HepG2 (cell line): ENCODE data around the gene LRRC70. TPM values are rescaled to one million over a fixed set of nuclear protein-coding genes. Genes with fewer than 3 reads are reported as not detected.

Source experiments
- ATAC-seq: fragments of 200-7000 bp; cut with Tn5 transposase; 3 replicates; pipeline ENCODE4 v1.9.1; 2020; ENCODE audit warnings: mild to moderate bottlenecking, moderate library complexity
- BruUV-seq: library from RNA; stranded (reverse); fragments of 400-500 nt; replicated peaks from 2 replicates; lab custom pipeline; 2021; lab: Mats Ljungman, UMichigan
- CTCF ChIA-PET: fragments of 300-600 bp; formaldehyde crosslinking; extraction: SDS; loops from one replicate; lab custom pipeline; 2021; ENCODE audit warnings: low total read pairs, inconsistent platforms, low intra/inter-chr PET ratio; lab: Yijun Ruan, JAX
- POLR2A ChIA-PET: fragments of 350-600 bp; sonication (Branson Sonifier 250); formaldehyde crosslinking; loops from one replicate; lab custom pipeline; 2020; ENCODE audit warnings: antibody characterized with exemption, inconsistent platforms; lab: Yijun Ruan, JAX
- DNase-seq: peaks from one replicate; pipeline ENCODE4 v3.0.0-alpha.2; 2015; ENCODE audit warnings: low spot score
- FAIRE-seq: peaks from 3 replicates; lab custom pipeline; 2011; peaks lifted over from hg19 to GRCh38; lab: Jason Lieb, UNC
- H2AFZ ChIP-seq: one replicate; pipeline ENCODE4 v1.6.1; 2011; ENCODE audit warnings: low read length, inconsistent platforms
- H3K27ac ChIP-seq: fragments of 300-600 bp; 3 replicates; pipeline ENCODE4 v1.8.0; 2011; ENCODE audit warnings: mixed run types, mild to moderate bottlenecking, mixed read lengths, low read length, inconsistent platforms; ENCODE audit not compliant: insufficient read depth; ENCODE audit errors: extremely low read length
- H3K27me3 ChIP-seq, 2 experiments: fragments of 200-600 bp in 1 of 2; 2 replicates in 1 of 2; 3 replicates in 1 of 2; pipeline versions ENCODE4 v1.6.0 to v1.8.0; 2011; ENCODE audit warnings: low read length in 2 of 2, mild to moderate bottlenecking in 2 of 2, moderate library complexity in 2 of 2, inconsistent platforms in 1 of 2; ENCODE audit not compliant: insufficient read depth in 2 of 2, control insufficient read depth in 1 of 2
- H3K36me3 ChIP-seq, 2 experiments: fragments of 200-600 bp in 1 of 2; replicated peaks in 1 of 2; 2 replicates in 1 of 2; 3 replicates in 1 of 2; pipeline versions ENCODE4 v1.5.1 to v1.8.0; 2011; ENCODE audit warnings: low read length in 2 of 2, inconsistent platforms in 1 of 2; ENCODE audit not compliant: insufficient read depth in 2 of 2, control insufficient read depth in 1 of 2
- H3K4me1 ChIP-seq: 2 replicates; pipeline ENCODE4 v1.5.1; 2012; ENCODE audit warnings: low read length, inconsistent platforms; ENCODE audit not compliant: insufficient read depth
- H3K4me2 ChIP-seq: 2 replicates; pipeline ENCODE4 v1.6.0; 2011; ENCODE audit warnings: low read depth, low read length, inconsistent platforms
- H3K4me3 ChIP-seq, 3 experiments: fragments of 200-600 bp in 1 of 3; sonication (generic), shearing (Covaris generic) in 1 of 3; replicated peaks in 1 of 3; 2 replicates each; pipeline ENCODE4 v1.5.1; 2011 to 2016; ENCODE audit warnings: low read length in 3 of 3, inconsistent platforms in 2 of 3, low read depth in 2 of 3, mild to moderate bottlenecking in 2 of 3, control low read depth in 1 of 3, mixed read lengths in 1 of 3; ENCODE audit not compliant: insufficient read depth in 1 of 3
- H3K79me2 ChIP-seq: one replicate; pipeline ENCODE4 v1.6.1; 2011; ENCODE audit warnings: low read length, inconsistent platforms; ENCODE audit not compliant: insufficient read depth
- H3K9ac ChIP-seq: 2 replicates; pipeline ENCODE4 v1.6.0; 2011; ENCODE audit warnings: mild to moderate bottlenecking, low read depth, low read length, inconsistent platforms; ENCODE audit not compliant: insufficient read depth
- H3K9me3 ChIP-seq: 2 replicates; pipeline ENCODE4 v1.5.1; 2012; ENCODE audit warnings: mild to moderate bottlenecking, low read length
- H4K20me1 ChIP-seq: 2 replicates; pipeline ENCODE4 v1.6.0; 2011; ENCODE audit warnings: inconsistent platforms, mild to moderate bottlenecking, low read length, moderate library complexity; ENCODE audit not compliant: insufficient read depth
- HNRNPH1 ChIP-seq: fragments of 200-400 bp; formaldehyde crosslinking; optimal IDR thresholded peaks from 2 replicates; pipeline ENCODE3; 2017; ENCODE audit warnings: mild to moderate bottlenecking, low read depth, low read length
- MAZ ChIP-seq, 2 experiments: sonication (generic) in 1 of 2; formaldehyde crosslinking in 1 of 2; IDR thresholded peaks; 2 replicates each; pipeline versions ENCODE4 v1.5.0 to v1.6.1; 2012 to 2020; ENCODE audit warnings: low read depth in 2 of 2, mild to moderate bottlenecking in 2 of 2, borderline replicate concordance in 1 of 2, improper control_type of control experiment in 1 of 2, low read length in 1 of 2, missing genetic modification reagents in 1 of 2, moderate library complexity in 1 of 2
- SMC3 ChIP-seq: IDR thresholded peaks from 2 replicates; pipeline ENCODE4 v1.6.1; 2011; ENCODE audit warnings: low read length, improper control_type of control experiment
- WGBS: methylation state at CpG from one replicate; pipeline ENCODE4 v1.1.6; 2017; ENCODE audit warnings: low lambda C conversion rate; 5-methylcytosine and 5-hydroxymethylcytosine counted together
- in situ Hi-C: cut with HindIII; loops from 2 replicates; pipeline ENCODE4 v1.10.0; 2017; ENCODE audit warnings: low pct_unique_long_range_greater_than_20kb; ENCODE audit not compliant: extremely low pct_ligation_motif_present
- intact Hi-C: fragments of 100-400 bp; cut with micrococcal nuclease; formaldehyde crosslinking; loops from one replicate; pipeline ENCODE4 v1.10.0; 2022; ENCODE audit not compliant: unreplicated experiment
- polyA plus RNA-seq, 8 experiments: library from polyadenylated mRNA; depleted of rRNA in 3 of 8; stranded (reverse) in 7 of 8; unstranded in 1 of 8; fragments of >200 nt; fragmentation: Illumina TruSeq in 4 of 8; extraction: Trizol in 4 of 8; gene quantifications; 2 replicates each; pipeline versions ENCODE4 v1.2.1 to v1.2.3, GENCODE V29; 2011 to 2016; ENCODE audit warnings: low read depth in 4 of 8, missing spikeins in 1 of 8, mixed read lengths in 1 of 8; ENCODE audit not compliant: insufficient read depth in 1 of 8
- total RNA-seq, 5 experiments: library from RNA; depleted of rRNA; stranded (reverse); fragments of >200 nt; fragmentation: Illumina TruSeq; extraction: Trizol; gene quantifications; 2 replicates each; pipeline ENCODE4 v1.2.3, GENCODE V29; 2016; ENCODE audit warnings: low read depth in 1 of 5
- TF ChIP-seq, protein P1 (sequence below): sonication (generic); formaldehyde crosslinking; IDR thresholded peaks from 2 replicates; pipeline ENCODE4 v1.4.0; 2020; ENCODE audit warnings: low read depth, missing genetic modification reagents

LRRC70 gene
- total and polyA plus RNA-seq, 2 of the 13 experiments (the other 11 are each of a cell fraction or from before 2014, with no cell fraction given) = 0.05 to 0.71 TPM

DNA sequence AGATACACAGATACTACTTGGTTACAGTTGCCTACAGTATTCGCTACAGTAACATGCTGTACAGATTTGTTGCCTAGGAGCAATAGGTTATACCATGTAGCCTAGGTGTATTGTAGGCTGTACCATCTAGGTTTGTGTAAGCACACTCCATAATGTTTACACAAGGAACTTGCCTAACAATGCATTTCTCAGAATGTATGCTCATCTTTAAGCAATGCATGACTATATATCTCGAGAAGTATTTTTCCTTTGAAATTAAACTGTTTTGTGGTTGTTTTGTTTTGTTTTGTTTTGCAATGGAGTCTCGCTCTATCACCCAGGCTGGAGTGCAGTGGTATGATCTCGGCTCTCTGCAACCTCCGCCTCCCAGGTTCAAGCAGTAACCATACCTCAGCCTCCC lies 25.3 kb downstream of the LRRC70 start:
- H2AFZ ChIP-seq = no peak overlapping the region
- ChIA-PET POLR2A (no interaction called here), CTCF (no interaction called here)
- H3K27me3 ChIP-seq = no peaks in the 10 kb centered on the region
- no peak for ATAC-seq
- intact Hi-C loops (no loop called here), in situ Hi-C loops (no loop called here)
- H4K20me1 ChIP-seq = no peaks in the 10 kb centered on the region
- H3K9me3 ChIP-seq = no peaks in the 10 kb centered on the region
- H3K9ac ChIP-seq = no peak overlapping the region
- no peaks in the 10 kb centered on the region for H3K79me2 ChIP-seq
- no peak for DNase-seq
- H3K4me2 ChIP-seq = no peak overlapping the region
- H3K36me3 ChIP-seq = peaks cover 3 to 11% of the 10 kb centered on the region in 2 experiments; a peak in 4 of 5 replicates
- TF ChIP-seq MAZ (IDR thresholded peaks at IDR 0.05; ENCODE audit: borderline replicate concordance, low read depth, low read length) = no peak
- no peak for TF ChIP-seq MAZ (CRISPR knock-in tag; IDR thresholded peaks at IDR 0.05; ENCODE audit: low read depth)
- no peak for TF ChIP-seq HNRNPH1
- TF ChIP-seq, protein P1, sequence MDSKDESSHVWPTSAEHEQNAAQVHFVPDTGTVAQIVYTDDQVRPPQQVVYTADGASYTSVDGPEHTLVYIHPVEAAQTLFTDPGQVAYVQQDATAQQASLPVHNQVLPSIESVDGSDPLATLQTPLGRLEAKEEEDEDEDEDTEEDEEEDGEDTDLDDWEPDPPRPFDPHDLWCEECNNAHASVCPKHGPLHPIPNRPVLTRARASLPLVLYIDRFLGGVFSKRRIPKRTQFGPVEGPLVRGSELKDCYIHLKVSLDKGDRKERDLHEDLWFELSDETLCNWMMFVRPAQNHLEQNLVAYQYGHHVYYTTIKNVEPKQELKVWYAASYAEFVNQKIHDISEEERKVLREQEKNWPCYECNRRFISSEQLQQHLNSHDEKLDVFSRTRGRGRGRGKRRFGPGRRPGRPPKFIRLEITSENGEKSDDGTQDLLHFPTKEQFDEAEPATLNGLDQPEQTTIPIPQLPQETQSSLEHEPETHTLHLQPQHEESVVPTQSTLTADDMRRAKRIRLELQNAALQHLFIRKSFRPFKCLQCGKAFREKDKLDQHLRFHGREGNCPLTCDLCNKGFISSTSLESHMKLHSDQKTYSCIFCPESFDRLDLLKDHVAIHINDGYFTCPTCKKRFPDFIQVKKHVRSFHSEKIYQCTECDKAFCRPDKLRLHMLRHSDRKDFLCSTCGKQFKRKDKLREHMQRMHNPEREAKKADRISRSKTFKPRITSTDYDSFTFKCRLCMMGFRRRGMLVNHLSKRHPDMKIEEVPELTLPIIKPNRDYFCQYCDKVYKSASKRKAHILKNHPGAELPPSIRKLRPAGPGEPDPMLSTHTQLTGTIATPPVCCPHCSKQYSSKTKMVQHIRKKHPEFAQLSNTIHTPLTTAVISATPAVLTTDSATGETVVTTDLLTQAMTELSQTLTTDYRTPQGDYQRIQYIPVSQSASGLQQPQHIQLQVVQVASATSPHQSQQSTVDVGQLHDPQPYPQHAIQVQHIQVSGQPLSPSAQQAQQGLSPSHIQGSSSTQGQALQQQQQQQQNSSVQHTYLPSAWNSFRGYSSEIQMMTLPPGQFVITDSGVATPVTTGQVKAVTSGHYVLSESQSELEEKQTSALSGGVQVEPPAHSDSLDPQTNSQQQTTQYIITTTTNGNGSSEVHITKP (CRISPR knock-in tag) = peak; percentile 55; the same call in 1 of the 2 replicates
- no peak for TF ChIP-seq SMC3
- 95% methylated on average over 5 of the region's 5 CpGs for WGBS
- BruUV-seq = no TSS peak
- no peak overlapping the region for H3K27ac ChIP-seq
- peaks cover 14% of the 10 kb centered on the region for H3K4me1 ChIP-seq
- no peak overlapping the region for H3K4me3 ChIP-seq
- no peak for FAIRE-seq
